Measurements from ENCODE around the gene ECSIT. TPM values are rescaled to one million over a fixed set of nuclear protein-coding genes. Genes with fewer than 3 reads are reported as not detected.

ECSIT gene
- total RNA-seq, 1 donor from 2014 or later, result 42.1 TPM

- H3K27ac Mint-ChIP-seq, result peak overlapping the region; percentile 91
- no peaks in the 10 kb centered on the region for H3K27me3 Mint-ChIP-seq
- peak overlapping the region; percentile 92 for H3K4me3 Mint-ChIP-seq
- no peaks in the 10 kb centered on the region for H3K36me3 Mint-ChIP-seq
- peaks cover 8% of the 10 kb centered on the region for H3K4me1 Mint-ChIP-seq (ENCODE audit: unreplicated experiment)
- TF ChIP-seq CTCF (conservative IDR thresholded peaks at IDR 0.05), result no peak
- no peak for DNase-seq (ENCODE audit: extremely low spot score, unreplicated experiment)
- no peaks in the 10 kb centered on the region for H3K9me3 Mint-ChIP-seq
Measured at GRCh38 chr19:11504502-11505031, 24.4 kb downstream of the ECSIT start.

GRCh38 chr19:11499890-11500420 is 29.0 kb downstream of the ECSIT start:
- Mint-ChIP-seq H3K4me1 (ENCODE audit: unreplicated experiment) (peaks cover 7% of the 10 kb centered on the region), H3K4me3 (no peak overlapping the region), H3K27me3 (no peaks in the 10 kb centered on the region), H3K9me3 (no peaks in the 10 kb centered on the region), H3K27ac (no peak overlapping the region), H3K36me3 (no peaks in the 10 kb centered on the region)
- DNase-seq (ENCODE audit: extremely low spot score, unreplicated experiment), result no peak
- no peak for TF ChIP-seq CTCF (conservative IDR thresholded peaks at IDR 0.05)

- H3K27ac Mint-ChIP-seq, result no peak overlapping the region
- H3K4me1 Mint-ChIP-seq (ENCODE audit: unreplicated experiment), result peaks cover under 1% of the 10 kb centered on the region
- H3K4me3 Mint-ChIP-seq, result no peak overlapping the region
- no peaks in the 10 kb centered on the region for H3K9me3 Mint-ChIP-seq
- DNase-seq (ENCODE audit: extremely low spot score, unreplicated experiment), result no peak
- no peaks in the 10 kb centered on the region for H3K36me3 Mint-ChIP-seq
- TF ChIP-seq CTCF (conservative IDR thresholded peaks at IDR 0.05), result no peak
- no peaks in the 10 kb centered on the region for H3K27me3 Mint-ChIP-seq
Measured at GRCh38 chr19:11499220-11499726, 29.7 kb downstream of the ECSIT start.

- TF ChIP-seq CTCF (conservative IDR thresholded peaks at IDR 0.05), result peak; percentile 84
- Mint-ChIP-seq H3K4me1 (ENCODE audit: unreplicated experiment) (no peaks in the 10 kb centered on the region), H3K36me3 (no peaks in the 10 kb centered on the region), H3K4me3 (no peak overlapping the region), H3K27ac (no peak overlapping the region), H3K27me3 (no peaks in the 10 kb centered on the region), H3K9me3 (no peaks in the 10 kb centered on the region)
- DNase-seq (ENCODE audit: extremely low spot score, unreplicated experiment), result peak; percentile 83
Measured at GRCh38 chr19:11496391-11497163, 32.4 kb downstream of the ECSIT start.

- no peak for DNase-seq (ENCODE audit: extremely low spot score, unreplicated experiment)
- H3K36me3 Mint-ChIP-seq, result peaks cover 3% of the 10 kb centered on the region
- no peak overlapping the region for H3K27ac Mint-ChIP-seq
- H3K4me1 Mint-ChIP-seq (ENCODE audit: unreplicated experiment), result no peaks in the 10 kb centered on the region
- H3K27me3 Mint-ChIP-seq, result no peaks in the 10 kb centered on the region
- TF ChIP-seq CTCF (conservative IDR thresholded peaks at IDR 0.05), result no peak
- no peak overlapping the region for H3K4me3 Mint-ChIP-seq
- no peaks in the 10 kb centered on the region for H3K9me3 Mint-ChIP-seq
Measured at GRCh38 chr19:11495885-11496284, 33.0 kb downstream of the ECSIT start.
